CD4-positive, alpha-beta T cell treated with Interleukin-4 for 4 hours (primary cell): Measurements from ENCODE around the gene BUB1.
"Not testable (repeated sequence)": the region's sequence is repeated elsewhere in the genome, so short reads cannot be mapped to it uniquely, and the experiment has no call there.

ENCODE experiments used
- DNase-seq: peaks from one replicate; pipeline ENCODE4 v3.0.0-alpha.2; 2020

Gene BUB1

DNA sequence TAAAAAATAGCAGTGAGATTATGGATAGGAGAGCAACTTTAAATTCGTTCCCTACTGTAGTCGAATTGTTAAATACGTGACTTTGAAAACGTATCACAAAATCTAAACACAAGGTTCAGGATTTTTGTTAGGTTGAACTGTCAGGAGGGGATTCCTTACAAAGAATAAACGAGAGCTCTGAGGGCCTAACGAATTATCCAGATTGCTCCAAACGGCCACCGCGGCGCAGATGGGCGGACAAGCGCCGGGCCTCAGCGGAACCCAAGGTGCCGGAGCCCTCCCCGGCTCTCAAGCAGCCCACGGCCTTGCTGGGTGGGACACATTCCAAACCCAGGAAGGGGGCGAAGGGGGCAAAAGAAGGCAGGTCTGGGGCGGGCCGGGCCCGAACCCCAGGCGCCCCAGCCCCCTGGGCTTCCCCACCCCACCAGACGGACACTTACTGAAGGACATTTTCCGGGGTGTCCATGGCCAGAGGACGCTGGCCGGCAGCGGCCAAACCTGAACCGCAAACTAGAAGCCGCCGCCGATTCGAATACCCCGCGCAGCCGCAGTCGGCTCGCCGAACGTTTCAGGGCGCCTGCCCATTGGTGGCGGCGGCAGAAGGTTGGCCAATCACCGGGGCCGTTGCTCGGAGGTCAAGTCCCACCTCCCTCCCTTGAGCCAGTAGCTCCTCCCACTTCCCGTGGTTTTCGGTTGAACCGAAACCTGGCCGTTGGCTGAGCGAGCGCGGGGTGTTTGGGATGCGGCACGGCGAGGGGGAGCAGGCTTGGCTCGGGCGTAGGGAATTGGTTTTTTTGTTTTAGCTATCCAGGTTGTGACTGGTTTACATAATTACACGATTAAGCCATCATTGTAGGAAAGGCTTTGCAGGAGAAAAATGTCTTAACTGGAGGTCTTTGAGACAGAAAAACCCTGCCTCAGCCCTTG is at the start of gene BUB1:
BUB1 (minus strand) TSS at position 534 of the 927 bp plus-strand sequence; CDS start at position 466, 68 bp downstream.
- peak; percentile 95 for DNase-seq

- no peak for DNase-seq
Measured at GRCh38 chr2:110726285-110726684, 48.4 kb upstream of the BUB1 start.

DNA sequence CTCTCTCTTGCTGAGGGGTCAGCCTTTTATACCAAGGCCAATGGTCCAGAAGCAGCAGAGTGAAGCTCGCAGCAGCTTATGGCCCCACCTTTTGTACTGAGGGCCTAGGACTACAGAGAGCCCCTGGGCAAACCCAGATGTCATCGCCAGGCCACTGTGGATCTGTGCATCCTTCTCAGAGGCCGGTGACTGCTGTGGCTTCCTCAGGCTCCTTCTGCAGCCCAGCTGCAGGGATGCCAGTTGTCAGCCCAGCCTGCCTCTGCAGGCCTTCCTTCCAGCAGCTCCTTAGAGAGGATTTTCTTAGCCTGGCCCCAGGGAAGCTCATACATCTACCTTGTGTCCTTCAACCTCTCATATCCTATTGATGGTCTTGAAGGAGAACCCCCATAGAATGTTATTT is 48.0 kb upstream of the BUB1 start:
- no peak for DNase-seq

GRCh38 chr2:110725370-110725769 is 47.5 kb upstream of the BUB1 start:
- DNase-seq, result no peak

- no peak for DNase-seq
Measured at GRCh38 chr2:110724820-110725219, 47.0 kb upstream of the BUB1 start.

GRCh38 chr2:110720547-110720946 is 42.7 kb upstream of the BUB1 start:
- no peak for DNase-seq

DNA sequence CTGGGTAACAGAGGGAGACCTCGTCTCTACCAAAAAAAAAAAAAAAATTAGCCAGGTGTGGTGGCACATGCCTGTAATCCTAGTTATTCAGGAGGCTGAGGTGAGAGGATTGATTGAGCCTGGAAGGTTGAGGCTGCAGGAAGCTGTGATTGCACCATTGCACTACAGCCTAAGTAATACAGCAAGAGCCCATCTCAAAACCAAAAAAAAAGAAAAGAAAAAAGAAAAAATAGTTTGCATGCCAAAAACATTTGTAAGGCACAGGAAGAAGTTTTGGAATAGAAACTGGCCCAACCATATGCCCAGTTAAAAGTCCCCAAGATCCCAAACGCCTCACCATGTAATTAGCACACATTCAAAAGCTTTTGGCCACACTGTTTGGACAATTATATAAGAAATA is 41.1 kb upstream of the BUB1 start:
- no peak for DNase-seq

GRCh38 chr2:110718382-110718781 is 40.5 kb upstream of the BUB1 start:
- no peak for DNase-seq

DNA sequence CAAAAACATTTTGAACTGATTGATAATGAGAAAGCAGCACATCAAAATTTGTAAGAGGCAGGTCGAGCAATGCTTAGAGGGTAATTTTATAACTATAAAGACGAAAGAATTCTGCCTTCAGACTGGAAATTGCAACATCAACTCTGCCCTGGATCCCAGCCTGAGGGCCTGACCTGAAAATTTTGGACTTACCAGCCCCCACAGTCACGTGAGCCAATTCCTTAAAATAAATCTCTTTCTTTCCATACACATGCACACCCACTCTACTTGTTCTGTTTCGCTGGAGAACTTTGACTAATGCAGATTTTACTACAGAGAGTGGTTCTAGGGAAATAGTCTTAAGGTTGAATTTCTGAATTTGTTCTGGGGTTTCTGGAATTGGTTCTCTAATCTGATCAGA is 39.9 kb upstream of the BUB1 start:
- no peak for DNase-seq

GRCh38 chr2:110716959-110717645 is 39.2 kb upstream of the BUB1 start:
- DNase-seq, result no peak

GRCh38 chr2:110714452-110715224 is 36.8 kb upstream of the BUB1 start:
- no peak for DNase-seq

- no peak for DNase-seq
Measured at GRCh38 chr2:110713513-110714362, 35.9 kb upstream of the BUB1 start.

DNA sequence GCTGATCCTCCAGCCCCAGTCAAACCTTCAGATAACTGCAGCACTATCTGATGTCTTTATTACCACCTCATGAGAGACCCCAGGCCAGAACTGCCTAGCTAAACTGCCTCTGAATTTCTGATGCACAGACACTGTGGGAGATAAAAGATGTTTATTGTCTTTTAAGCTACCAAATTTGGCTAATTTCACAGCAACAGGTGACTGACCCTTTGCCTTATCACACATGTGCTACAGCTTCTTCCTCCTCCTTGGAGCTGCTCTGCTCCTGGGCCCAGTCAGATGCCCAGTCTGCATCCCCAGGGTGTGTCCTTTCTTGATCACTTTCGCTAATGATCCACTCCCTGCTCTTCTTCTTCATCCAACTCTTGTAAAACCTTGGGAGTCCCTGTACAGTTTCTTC is 34.9 kb upstream of the BUB1 start:
- no peak for DNase-seq

GRCh38 chr2:110708455-110708854 is 30.6 kb upstream of the BUB1 start:
- no peak for DNase-seq

- no peak for DNase-seq
Measured at GRCh38 chr2:110707386-110707965, 29.6 kb upstream of the BUB1 start.

GRCh38 chr2:110702514-110703380 is 24.9 kb upstream of the BUB1 start:
- no peak for DNase-seq

DNA sequence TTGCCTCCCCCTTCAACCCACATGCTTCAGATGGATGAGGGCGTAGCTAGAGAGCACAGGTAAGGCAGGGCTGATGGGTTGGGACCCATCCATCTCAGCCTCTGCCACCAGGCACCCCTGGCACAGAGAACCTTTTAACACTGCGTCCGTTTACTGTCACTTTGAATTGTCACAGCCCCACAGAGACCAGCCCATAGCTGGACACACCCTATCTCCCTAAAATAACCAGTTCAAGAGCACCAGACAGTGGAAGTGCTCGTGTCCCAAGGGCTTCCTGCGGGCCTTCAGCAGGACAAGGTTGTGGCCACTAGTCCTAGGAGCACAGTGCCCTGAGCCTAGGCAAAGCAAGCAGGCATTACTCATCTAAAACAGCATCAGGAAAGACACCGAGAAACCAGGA is 20.4 kb upstream of the BUB1 start:
- not testable (repeated sequence) for DNase-seq

DNA sequence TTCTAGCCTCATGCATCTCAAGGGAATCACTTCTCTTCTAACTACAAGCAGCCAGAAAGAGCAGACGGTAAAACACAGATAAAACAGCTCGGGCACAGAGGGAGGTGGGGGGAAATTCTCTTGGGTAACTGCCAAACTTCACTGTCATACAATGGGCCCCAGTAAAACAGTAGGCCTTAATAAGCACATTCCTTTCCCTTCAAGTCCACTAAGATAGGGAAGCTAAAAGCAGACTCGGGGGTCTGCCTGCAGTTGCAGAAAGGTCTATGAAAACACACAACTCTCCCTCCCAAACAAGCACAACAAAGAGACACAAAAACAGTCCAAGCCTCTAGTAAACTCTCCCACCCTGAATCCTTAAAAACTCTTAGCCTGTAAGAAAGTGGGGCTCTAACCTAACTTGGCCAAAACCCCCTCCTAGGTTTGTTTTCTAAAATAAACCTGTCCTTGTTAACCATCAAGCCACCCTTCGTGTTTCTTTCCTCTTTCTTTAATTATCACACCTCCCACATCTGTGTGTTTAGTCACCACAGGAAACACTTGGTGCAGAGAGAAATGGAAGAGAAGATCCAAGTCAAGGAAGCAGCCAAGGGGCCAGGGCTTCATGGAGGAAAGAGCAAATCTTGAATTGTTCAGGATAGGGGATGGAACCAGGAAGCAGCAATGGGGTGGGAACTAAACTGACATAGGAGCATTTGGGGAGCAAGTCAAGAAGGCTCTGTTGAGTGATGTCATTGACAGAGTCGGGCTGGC is 17.5 kb upstream of the BUB1 start:
- not testable (repeated sequence) for DNase-seq

DNA sequence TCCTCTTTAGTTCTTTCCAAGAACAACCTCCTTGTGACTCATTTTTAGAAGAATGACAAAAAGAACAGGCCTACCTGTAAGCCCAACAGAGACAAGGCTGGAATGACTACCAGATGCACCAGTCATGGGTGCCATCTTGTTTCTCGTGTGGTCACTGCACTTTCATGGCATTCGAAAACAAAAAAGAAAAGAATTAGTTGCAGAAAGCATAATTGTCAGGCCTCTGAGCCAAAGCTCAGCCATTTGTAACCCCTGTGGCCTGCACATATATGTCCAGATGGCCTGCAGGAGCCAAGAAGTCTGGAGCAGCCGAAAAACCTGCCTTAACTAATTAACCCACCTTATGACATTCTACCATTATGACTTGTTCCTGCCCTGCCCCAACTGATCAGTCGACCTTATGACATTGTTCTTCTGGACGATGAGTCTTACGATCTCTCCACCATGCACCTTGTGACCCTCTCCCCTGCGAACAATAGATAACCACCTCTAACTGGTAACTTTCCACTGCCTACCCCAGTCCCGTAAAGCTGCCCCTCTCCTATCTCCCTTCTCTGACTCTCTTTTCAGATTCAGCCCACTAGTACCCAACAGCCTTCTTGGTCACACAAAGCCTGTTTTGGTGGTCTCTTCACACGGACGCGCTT is 13.9 kb upstream of the BUB1 start:
- DNase-seq, result no peak
